GM18526 (cell line): ENCODE measurements around the gene ONECUT1.

Experiments
- POLR2A ChIP-seq: IDR thresholded peaks from 3 replicates; pipeline ENCODE4 v1.6.1; 2011; ENCODE audit not compliant: insufficient read length; ENCODE audit errors: extremely low read depth

Gene ONECUT1

GRCh38 chr15:52710050-52710707, 80.0 kb downstream of the ONECUT1 start:
- no peak for TF ChIP-seq POLR2A

- TF ChIP-seq POLR2A = peak; percentile 18
Observed at GRCh38 chr15:52709187-52709981, 80.8 kb downstream of the ONECUT1 start.
